GM04504 (cell line): ENCODE results near the gene REN.

Experiments
- DNase-seq: peaks from one replicate; pipeline ENCODE4 v3.0.0-alpha.2; 2012; ENCODE audit warnings: low read depth

REN gene

GRCh38 chr1:204107892-204108291 is 58.2 kb downstream of the REN start:
- no peak for DNase-seq

DNA sequence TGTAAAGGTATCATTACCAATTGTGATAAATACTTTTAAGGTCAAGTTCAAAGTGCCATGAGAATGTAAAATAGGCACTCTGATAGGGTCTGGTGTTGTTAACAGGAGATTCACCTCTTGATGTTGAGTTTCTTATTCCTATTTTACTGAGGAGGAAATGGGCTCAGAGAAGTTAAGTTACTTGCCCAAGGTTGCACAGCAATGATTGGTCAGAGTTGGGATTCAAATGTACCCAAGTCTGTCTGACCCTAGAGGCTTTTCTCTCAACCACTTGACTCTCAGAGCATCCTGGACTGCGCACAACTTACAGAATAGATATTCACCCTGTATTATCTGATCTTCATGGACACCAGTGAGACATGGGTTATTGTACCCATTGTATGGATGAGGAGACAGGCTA is 59.3 kb downstream of the REN start:
- no peak for DNase-seq

DNA sequence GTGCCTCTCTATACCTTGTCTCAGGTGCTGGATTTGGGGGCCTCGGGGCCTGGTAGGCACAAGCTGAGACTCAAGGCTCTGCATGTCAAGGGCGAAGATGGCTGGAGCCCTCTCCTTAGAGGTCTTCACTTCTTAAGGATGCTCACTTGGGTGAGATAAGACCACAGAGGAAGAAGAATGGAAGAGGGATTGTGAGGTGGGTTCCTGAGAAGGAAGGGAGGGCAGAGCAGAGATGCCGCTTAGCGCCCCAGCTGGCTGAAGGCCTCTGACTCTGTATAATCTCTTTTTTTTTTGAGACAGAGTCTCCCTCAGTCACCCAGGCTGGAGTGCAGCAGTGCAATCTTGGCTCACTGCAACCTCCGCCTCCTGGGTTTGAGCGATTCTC is 61.0 kb downstream of the REN start:
- DNase-seq = no peak
